ENCODE measurements around the gene PKN2. TPM values are rescaled to one million over a fixed set of nuclear protein-coding genes. Genes with fewer than 3 reads are reported as not detected.

PKN2 gene
- total and polyA plus RNA-seq, 2 experiments from 2014 or later = 14.6 to 29.4 TPM

DNA sequence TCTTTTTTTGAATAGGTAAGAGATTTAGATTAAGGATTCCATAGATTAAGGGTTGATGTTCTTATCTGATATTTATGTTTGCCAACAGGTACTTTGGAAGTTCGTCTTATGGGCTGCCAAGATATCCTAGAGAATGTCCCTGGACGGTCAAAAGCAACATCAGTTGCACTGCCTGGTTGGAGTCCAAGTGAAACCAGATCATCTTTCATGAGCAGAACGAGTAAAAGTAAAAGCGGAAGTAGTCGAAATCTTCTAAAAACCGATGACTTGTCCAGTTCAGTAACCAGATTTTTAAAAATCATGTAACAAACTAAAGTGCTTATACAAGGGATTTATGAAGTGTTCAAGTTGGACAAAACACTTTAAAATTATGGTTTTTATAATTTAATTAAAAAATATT is 100.5 kb downstream of the PKN2 start (continued):
- TF ChIP-seq ZNF462 (CRISPR knock-in tag; IDR thresholded peaks at IDR 0.05) (no peak), CREB1 (CRISPR knock-in tag; IDR thresholded peaks at IDR 0.05; ENCODE audit: low read depth) (no peak), JUNB (IDR thresholded peaks at IDR 0.05; ENCODE audit: unreplicated experiment) (no peak), NANOG (IDR thresholded peaks at IDR 0.05; ENCODE audit: borderline replicate concordance) (no peak), POLR2AphosphoS5 (IDR thresholded peaks at IDR 0.05; ENCODE audit: low read depth) (no peak), EZH2phosphoT487 (IDR thresholded peaks at IDR 0.05; ENCODE audit: unreplicated experiment) (no peak), CTCF (conservative IDR thresholded peaks at IDR 0.05; ENCODE audit: low read depth in 2 of 2) (no peak)
- TF ChIP-seq, protein P1, sequence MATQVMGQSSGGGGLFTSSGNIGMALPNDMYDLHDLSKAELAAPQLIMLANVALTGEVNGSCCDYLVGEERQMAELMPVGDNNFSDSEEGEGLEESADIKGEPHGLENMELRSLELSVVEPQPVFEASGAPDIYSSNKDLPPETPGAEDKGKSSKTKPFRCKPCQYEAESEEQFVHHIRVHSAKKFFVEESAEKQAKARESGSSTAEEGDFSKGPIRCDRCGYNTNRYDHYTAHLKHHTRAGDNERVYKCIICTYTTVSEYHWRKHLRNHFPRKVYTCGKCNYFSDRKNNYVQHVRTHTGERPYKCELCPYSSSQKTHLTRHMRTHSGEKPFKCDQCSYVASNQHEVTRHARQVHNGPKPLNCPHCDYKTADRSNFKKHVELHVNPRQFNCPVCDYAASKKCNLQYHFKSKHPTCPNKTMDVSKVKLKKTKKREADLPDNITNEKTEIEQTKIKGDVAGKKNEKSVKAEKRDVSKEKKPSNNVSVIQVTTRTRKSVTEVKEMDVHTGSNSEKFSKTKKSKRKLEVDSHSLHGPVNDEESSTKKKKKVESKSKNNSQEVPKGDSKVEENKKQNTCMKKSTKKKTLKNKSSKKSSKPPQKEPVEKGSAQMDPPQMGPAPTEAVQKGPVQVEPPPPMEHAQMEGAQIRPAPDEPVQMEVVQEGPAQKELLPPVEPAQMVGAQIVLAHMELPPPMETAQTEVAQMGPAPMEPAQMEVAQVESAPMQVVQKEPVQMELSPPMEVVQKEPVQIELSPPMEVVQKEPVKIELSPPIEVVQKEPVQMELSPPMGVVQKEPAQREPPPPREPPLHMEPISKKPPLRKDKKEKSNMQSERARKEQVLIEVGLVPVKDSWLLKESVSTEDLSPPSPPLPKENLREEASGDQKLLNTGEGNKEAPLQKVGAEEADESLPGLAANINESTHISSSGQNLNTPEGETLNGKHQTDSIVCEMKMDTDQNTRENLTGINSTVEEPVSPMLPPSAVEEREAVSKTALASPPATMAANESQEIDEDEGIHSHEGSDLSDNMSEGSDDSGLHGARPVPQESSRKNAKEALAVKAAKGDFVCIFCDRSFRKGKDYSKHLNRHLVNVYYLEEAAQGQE (IDR thresholded peaks at IDR 0.05; ENCODE audit: unreplicated experiment) = no peak

All from GM23338 (cell line).